Heart left ventricle (tissue), 13 donors: ENCODE data around the gene STK11.

Experiments
- POLR2A ChIP-seq, 2 donors: fragments of 450-650 bp; IDR thresholded peaks; one replicate each; pipeline ENCODE4 v1.6.1; 2017; ENCODE audit warnings: antibody characterized with exemption in 2 of 2, mild to moderate bottlenecking in 2 of 2, moderate library complexity in 2 of 2
- TF ChIP-seq, protein P1 (sequence below), 12 donors: fragments of 200-600 bp; sonication (generic) in 4 of 12; IDR thresholded peaks; one replicate each; pipeline versions ENCODE4 v1.5.0 to v1.8.0; 2018 to 2022; ENCODE audit warnings: antibody characterized with exemption in 12 of 12, mild to moderate bottlenecking in 5 of 12
- donor health status: ischemic (EF 13 %, LVEDD 7.1; RV severe dilation, severe dysfunction).
- donor health status: DM: no; HTN: yes; CAD: no.
- donor health status: DM: no; HTN: no; CAD: no.
- donor health status: ischemic (EF 25% LVEDD 6.9; RV normal size, moderate dysfunction).
- donor health status: ischemic (EF 25% LVEDD 5.7; RV mildly dilated, moderate dysfunction).
- donor health status: ischemic (EF 35%, LVEDD 5.7; RV mildly dilated, moderate dysfunction).
- donor health status: nonischemic (EF 11% LVEDD 7.7; RV severe dilation, severe dysfunction).
- donor health status: DM: yes; HTN: yes; CAD: no.
- donor health status: PGD.
- donor health status: ischemic (EF 29% LVEDD 5.4; RV normal size, mild dysfunction).
- donor health status: nonischemic (EF 23%, LVEDD 6.1; RV moderate dilation, normal function).

DNA sequence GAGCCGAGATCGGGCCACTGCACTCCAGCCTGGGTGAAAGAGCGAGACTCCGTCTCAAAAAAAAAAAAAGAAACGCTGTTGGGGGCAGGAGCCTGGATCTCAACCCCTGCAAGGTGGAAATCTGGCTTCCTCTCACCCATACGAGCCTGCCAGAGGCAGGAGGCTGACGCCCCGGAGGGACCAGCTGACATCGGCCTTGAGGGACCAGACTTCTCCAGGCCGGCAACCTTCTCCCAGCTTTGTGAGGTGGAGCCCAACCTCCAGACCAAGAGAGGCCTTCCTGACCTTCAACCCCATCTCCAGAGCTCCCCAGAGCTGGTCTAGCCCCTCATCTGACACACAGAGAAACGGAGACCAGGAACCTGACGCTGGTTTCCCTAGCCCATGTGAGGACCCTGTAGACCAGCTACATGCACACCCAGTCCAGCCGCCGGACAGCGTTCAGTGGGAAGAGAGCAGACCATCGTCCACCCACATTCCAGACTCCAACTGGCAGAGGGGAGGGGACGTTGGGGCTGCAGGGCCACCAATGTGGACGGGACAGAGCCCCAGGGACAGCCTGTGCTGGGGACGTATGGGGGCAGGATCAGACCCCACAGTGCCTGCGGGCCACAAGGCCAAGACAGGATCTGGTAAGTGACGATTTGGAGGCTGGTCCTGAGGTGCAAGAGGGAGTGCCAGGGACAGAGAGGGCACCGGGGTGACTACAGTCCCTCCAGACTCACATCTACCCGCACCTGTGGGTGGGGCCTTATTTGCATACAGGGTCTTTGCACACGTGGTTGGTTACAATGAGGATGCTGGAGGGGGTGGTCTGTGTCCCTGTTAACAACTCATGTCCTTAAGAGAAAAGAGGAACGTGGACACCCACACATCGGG lies 42.9 kb upstream of the STK11 start:
- TF ChIP-seq, protein P1, sequence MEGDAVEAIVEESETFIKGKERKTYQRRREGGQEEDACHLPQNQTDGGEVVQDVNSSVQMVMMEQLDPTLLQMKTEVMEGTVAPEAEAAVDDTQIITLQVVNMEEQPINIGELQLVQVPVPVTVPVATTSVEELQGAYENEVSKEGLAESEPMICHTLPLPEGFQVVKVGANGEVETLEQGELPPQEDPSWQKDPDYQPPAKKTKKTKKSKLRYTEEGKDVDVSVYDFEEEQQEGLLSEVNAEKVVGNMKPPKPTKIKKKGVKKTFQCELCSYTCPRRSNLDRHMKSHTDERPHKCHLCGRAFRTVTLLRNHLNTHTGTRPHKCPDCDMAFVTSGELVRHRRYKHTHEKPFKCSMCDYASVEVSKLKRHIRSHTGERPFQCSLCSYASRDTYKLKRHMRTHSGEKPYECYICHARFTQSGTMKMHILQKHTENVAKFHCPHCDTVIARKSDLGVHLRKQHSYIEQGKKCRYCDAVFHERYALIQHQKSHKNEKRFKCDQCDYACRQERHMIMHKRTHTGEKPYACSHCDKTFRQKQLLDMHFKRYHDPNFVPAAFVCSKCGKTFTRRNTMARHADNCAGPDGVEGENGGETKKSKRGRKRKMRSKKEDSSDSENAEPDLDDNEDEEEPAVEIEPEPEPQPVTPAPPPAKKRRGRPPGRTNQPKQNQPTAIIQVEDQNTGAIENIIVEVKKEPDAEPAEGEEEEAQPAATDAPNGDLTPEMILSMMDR (IDR thresholded peaks at IDR 0.05), result no peak
- no peak for TF ChIP-seq POLR2A (IDR thresholded peaks at IDR 0.05)
